NCI-H2029 (cell line): ENCODE data around the gene AIRE.
"Not testable (repeated sequence)": the region's sequence is repeated elsewhere in the genome, so short reads cannot be mapped to it uniquely, and the experiment has no call there.

Experiments
- DNase-seq: peaks from one replicate; lab custom pipeline; 2025; lab: John Stamatoyannopoulos, UW

Gene AIRE

GRCh38 chr21:44267655-44268142, 18.0 kb upstream of the AIRE start:
- DNase-seq = no peak

- DNase-seq = no peak
Measured at GRCh38 chr21:44269090-44269489, 16.6 kb upstream of the AIRE start.

GRCh38 chr21:44271558-44272283, 14.0 kb upstream of the AIRE start:
- DNase-seq = no peak

- no peak for DNase-seq
Measured at GRCh38 chr21:44272284-44272858, 13.3 kb upstream of the AIRE start.

GRCh38 chr21:44273046-44273445, 12.6 kb upstream of the AIRE start:
- no peak for DNase-seq

- DNase-seq = peak; percentile 62
Measured at GRCh38 chr21:44275041-44275440, 10.6 kb upstream of the AIRE start.

GRCh38 chr21:44279354-44280260, 6.1 kb upstream of the AIRE start:
- no peak for DNase-seq

- no peak for DNase-seq
Measured at GRCh38 chr21:44281801-44282200, 3.9 kb upstream of the AIRE start.

- no peak for DNase-seq
Measured at GRCh38 chr21:44282370-44282769, 3.3 kb upstream of the AIRE start.

GRCh38 chr21:44283211-44283785, 2.4 kb upstream of the AIRE start:
- DNase-seq = not testable (repeated sequence)

- no peak for DNase-seq
Measured at GRCh38 chr21:44283948-44284347, 1.7 kb upstream of the AIRE start.

GRCh38 chr21:44286086-44286715, 525 bp downstream of the AIRE start:
- no peak for DNase-seq

- no peak for DNase-seq
Measured at GRCh38 chr21:44286716-44287632, 1.3 kb downstream of the AIRE start.

GRCh38 chr21:44288251-44289110, 2.8 kb downstream of the AIRE start:
- DNase-seq = no peak

GRCh38 chr21:44289381-44290010, 3.8 kb downstream of the AIRE start:
- DNase-seq = no peak

- DNase-seq = no peak
Measured at GRCh38 chr21:44290327-44291077, 4.8 kb downstream of the AIRE start.

- DNase-seq = no peak
Measured at GRCh38 chr21:44291078-44291935, 5.6 kb downstream of the AIRE start.
